RWPE2 (cell line): ENCODE results near the gene TRMT11.

Experiments used
- ATAC-seq: fragments of 200-7000 bp; cut with Tn5 transposase; 3 replicates; pipeline ENCODE4 v1.9.1; 2021; ENCODE audit warnings: low read depth
- DNase-seq: peaks from one replicate; pipeline ENCODE4 v3.0.0-alpha.2; 2020; ENCODE audit warnings: low spot score
- H3K27ac ChIP-seq: fragments of 450-650 bp; 2 replicates; pipeline ENCODE4 v1.5.1; 2017; ENCODE audit warnings: mild to moderate bottlenecking; ENCODE audit not compliant: poor library complexity, severe bottlenecking
- H3K27me3 ChIP-seq: fragments of 250-450 bp; sonication (Bioruptor Pico); 2 replicates; pipeline ENCODE4 v1.5.1; 2021; ENCODE audit warnings: mild to moderate bottlenecking, moderate library complexity; ENCODE audit not compliant: insufficient read depth, poor library complexity, severe bottlenecking
- H3K36me3 ChIP-seq: fragments of 250-450 bp; sonication (Bioruptor Pico); 2 replicates; pipeline ENCODE4 v1.5.1; 2020; ENCODE audit warnings: low read depth, mild to moderate bottlenecking, moderate library complexity
- H3K4me1 ChIP-seq: fragments of 250-450 bp; sonication (Bioruptor Pico); 2 replicates; pipeline ENCODE4 v1.5.1; 2021; ENCODE audit warnings: mild to moderate bottlenecking, moderate library complexity; ENCODE audit not compliant: insufficient read depth, poor library complexity, severe bottlenecking
- H3K4me3 ChIP-seq: fragments of 250-450 bp; sonication (Bioruptor Pico); 2 replicates; pipeline ENCODE4 v1.5.1; 2021; ENCODE audit warnings: mild to moderate bottlenecking, moderate library complexity; ENCODE audit not compliant: severe bottlenecking
- H3K9me3 ChIP-seq: fragments of 250-450 bp; sonication (Bioruptor Pico); 2 replicates; pipeline ENCODE4 v1.5.1; 2021; ENCODE audit warnings: mild to moderate bottlenecking, moderate library complexity; ENCODE audit not compliant: severe bottlenecking
- CTCF ChIP-seq: fragments of 450-650 bp; IDR thresholded peaks from one replicate; pipeline ENCODE4 v1.5.1; 2017; ENCODE audit warnings: mild to moderate bottlenecking, moderate library complexity; ENCODE audit not compliant: poor library complexity, severe bottlenecking

Gene TRMT11

DNA sequence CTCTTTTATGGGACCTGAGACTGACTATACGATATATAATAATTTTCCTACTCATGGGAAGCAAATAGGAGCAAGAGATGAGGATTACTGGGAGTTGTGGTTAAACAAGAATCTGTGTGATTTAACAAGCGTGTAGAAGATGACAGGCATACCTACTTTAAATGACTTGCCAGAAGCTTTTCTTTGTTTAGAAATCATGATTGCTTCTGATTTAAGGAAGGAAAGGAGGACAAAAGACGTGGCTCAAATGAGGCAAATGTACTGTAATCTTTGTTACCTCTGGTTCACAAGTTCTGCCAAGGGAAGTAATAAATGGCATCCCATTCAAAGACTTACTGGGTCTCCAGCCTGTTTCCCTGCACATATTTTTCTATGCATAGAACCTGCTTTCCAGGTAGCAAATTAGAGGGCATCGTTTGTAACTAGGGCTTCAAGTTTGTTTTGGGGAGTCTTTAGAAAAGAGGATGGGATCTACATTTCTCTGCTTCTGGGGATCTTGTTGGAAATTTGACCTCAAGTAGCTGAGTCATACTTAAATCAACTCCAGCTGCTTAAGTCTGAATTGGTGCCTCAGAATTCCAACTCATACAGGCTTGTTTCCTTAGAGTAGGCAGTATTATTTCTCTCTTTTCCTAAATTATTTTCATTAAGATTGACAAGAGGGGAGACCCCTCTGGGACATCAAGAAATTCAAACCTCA is 2.9 kb upstream of the TRMT11 start:
- TF ChIP-seq CTCF, result no peak
- Histone ChIP-seq H3K4me3 (no peak overlapping the region), H3K9me3 (no peaks in the 10 kb centered on the region), H3K27me3 (no peaks in the 10 kb centered on the region), H3K36me3 (no peaks in the 10 kb centered on the region), H3K27ac (no peak overlapping the region), H3K4me1 (peaks cover 19% of the 10 kb centered on the region)
- DNase-seq (no peak), ATAC-seq (no peak)

DNA sequence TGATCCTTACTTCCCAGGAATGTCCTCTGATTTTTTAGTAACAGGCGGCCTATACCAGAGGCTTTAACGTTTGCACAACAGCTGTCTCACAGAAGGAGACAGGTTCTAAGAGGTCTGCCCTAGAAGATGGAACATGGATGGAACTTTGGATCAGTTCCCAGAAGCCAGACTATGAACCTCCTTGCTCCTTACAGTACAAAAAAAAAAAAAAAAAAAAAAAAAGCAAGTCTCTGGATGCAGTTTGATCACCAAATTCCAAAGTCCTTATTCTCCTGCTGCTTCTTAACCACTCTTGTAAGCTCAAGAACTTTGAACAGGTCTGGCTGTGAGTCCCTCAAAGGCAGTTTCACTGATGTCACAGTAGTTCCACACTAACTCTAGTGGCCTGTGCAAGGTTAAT is 2.0 kb upstream of the TRMT11 start:
- H3K4me1 ChIP-seq, result peaks cover 19% of the 10 kb centered on the region
- no peak overlapping the region for H3K4me3 ChIP-seq
- no peaks in the 10 kb centered on the region for H3K36me3 ChIP-seq
- no peak for DNase-seq
- no peak overlapping the region for H3K27ac ChIP-seq
- ATAC-seq, result no peak
- H3K9me3 ChIP-seq, result no peaks in the 10 kb centered on the region
- TF ChIP-seq CTCF, result no peak
- no peaks in the 10 kb centered on the region for H3K27me3 ChIP-seq

DNA sequence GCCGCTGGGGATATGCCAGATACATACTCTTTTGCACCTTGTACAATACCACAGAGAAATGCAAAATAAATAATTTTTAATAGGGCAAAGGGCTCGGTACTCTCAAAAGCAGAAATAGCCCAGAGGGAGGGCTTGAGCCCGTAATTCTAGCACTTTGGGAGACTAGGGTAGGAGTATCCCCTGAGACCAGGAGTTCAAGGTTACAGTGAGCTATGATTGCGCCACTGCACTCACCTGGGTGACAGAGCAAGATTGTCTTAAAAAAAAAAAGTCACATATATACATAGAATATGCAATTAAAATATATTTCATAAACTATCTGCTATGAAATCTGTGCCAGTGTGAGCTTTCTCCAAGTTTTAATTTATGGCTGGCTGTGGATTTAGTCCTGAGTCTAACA is 818 bp upstream of the TRMT11 start:
- peaks cover 19% of the 10 kb centered on the region for H3K4me1 ChIP-seq
- H3K27ac ChIP-seq, result peak overlapping the region; percentile 73
- no peak for ATAC-seq
- no peaks in the 10 kb centered on the region for H3K9me3 ChIP-seq
- no peak for DNase-seq
- no peaks in the 10 kb centered on the region; the same call in 1 of the 2 replicates for H3K36me3 ChIP-seq
- no peak for TF ChIP-seq CTCF
- peak overlapping the region; percentile 74 for H3K4me3 ChIP-seq
- no peaks in the 10 kb centered on the region for H3K27me3 ChIP-seq

DNA sequence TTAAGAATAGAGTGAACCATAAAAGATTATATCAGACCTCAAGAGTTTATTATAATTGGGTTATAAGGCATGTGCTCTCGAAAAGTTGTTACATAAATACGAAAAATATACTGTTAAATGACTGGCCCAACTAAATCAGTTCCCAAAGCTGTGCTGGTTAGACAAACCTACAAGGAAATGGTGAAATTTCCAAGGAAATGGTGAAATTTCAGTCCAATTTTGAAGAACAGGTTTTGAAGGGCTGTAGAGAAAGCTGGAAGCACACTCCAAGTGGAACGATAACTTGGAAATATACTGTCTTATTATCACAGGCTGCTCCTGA is 400 bp upstream of the TRMT11 start:
- Histone ChIP-seq H3K27me3 (no peaks in the 10 kb centered on the region), H3K4me1 (peaks cover 19% of the 10 kb centered on the region), H3K4me3 (peak overlapping the region; percentile 74), H3K36me3 (no peaks in the 10 kb centered on the region; the same call in 1 of the 2 replicates), H3K27ac (peak overlapping the region; percentile 73), H3K9me3 (no peaks in the 10 kb centered on the region)
- no peak; the same call in 2 of the 3 replicates for ATAC-seq
- no peak for DNase-seq
- TF ChIP-seq CTCF, result no peak

- Histone ChIP-seq H3K4me3 (peak overlapping the region; percentile 74), H3K4me1 (peaks cover 19% of the 10 kb centered on the region)
Measured at GRCh38 chr6:125987026-125987617, 782 bp downstream of the TRMT11 start.

More at GRCh38 chr6:125987026-125987617, 782 bp downstream of the TRMT11 start:
- DNase-seq (no peak), ATAC-seq (peak; percentile 11; the same call in 2 of the 3 replicates)
- Histone ChIP-seq H3K27ac (peak overlapping the region; percentile 73), H3K27me3 (no peaks in the 10 kb centered on the region), H3K36me3 (no peaks in the 10 kb centered on the region; the same call in 1 of the 2 replicates), H3K9me3 (no peaks in the 10 kb centered on the region)
- no peak for TF ChIP-seq CTCF
